ENCODE measurements around the gene MAP4K2. TPM values are rescaled to one million over a fixed set of nuclear protein-coding genes. Genes with fewer than 3 reads are reported as not detected.
A peak's percentile ranks its signal among the peaks of the same experiment; 100 is the strongest.

Gene MAP4K2
- total and polyA plus RNA-seq, 2 of the 13 experiments (the other 11 are each of a cell fraction or from before 2014, with no cell fraction given) = 8.3 to 17.6 TPM

DNA sequence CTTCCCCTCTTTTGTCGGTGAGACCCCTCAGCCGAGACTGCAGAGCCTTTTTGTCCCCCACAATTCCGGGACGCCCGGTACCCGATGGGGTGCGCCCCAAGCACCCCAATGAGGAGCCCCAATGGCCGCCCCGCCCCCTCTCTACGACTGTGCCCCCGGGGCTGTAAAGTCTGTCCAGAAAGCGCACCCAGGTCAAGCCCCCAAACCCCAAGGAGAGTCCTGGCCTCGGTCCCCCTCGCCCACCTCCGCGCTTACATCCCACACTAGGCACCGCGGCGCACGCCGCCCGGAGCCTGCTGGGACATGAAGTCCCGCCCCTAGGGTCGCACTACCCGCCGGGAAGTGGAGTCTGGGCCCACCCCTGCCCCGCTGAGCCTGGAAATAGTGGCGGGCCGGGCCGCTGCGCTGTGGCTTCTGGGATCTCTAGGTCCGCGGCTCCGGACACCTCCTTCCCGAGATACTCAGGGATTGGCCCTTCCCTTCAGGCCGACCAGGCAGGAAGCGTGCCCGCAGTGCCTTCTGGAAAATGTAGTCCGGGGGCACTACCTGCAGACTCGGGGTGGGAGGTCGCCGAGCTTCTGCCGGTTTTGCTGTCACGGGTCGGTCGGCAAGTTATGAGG lies 7.4 kb upstream of the MAP4K2 start, which contains the start of gene MEN1 (continued):
- TF ChIP-seq GABPA (IDR thresholded peaks at IDR 0.05; ENCODE audit: low read depth, low read length) = peak; percentile 71
- TF ChIP-seq GABPA (CRISPR knock-in tag; IDR thresholded peaks at IDR 0.05; ENCODE audit: low read depth) = peak; percentile 92
- 0 out of 2 replicates have a peak, but pooled peaks have one; percentile 58 for TF ChIP-seq KMT2B (CRISPR knock-in tag; IDR thresholded peaks at IDR 0.05)
- peak; percentile 70 for TF ChIP-seq HNRNPK (IDR thresholded peaks at IDR 0.05; ENCODE audit: low read depth, low read length, poor library complexity, severe bottlenecking)
- TF ChIP-seq, protein P1, sequence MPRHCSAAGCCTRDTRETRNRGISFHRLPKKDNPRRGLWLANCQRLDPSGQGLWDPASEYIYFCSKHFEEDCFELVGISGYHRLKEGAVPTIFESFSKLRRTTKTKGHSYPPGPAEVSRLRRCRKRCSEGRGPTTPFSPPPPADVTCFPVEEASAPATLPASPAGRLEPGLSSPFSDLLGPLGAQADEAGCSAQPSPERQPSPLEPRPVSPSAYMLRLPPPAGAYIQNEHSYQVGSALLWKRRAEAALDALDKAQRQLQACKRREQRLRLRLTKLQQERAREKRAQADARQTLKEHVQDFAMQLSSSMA (CRISPR knock-in tag; IDR thresholded peaks at IDR 0.05) = 0 out of 2 replicates have a peak, but pooled peaks have one; percentile 55
- TF ChIP-seq, protein P2, sequence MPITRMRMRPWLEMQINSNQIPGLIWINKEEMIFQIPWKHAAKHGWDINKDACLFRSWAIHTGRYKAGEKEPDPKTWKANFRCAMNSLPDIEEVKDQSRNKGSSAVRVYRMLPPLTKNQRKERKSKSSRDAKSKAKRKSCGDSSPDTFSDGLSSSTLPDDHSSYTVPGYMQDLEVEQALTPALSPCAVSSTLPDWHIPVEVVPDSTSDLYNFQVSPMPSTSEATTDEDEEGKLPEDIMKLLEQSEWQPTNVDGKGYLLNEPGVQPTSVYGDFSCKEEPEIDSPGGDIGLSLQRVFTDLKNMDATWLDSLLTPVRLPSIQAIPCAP (CRISPR knock-in tag; IDR thresholded peaks at IDR 0.05; ENCODE audit: low read depth) = 0 out of 2 replicates have a peak, but pooled peaks have one; percentile 55
- TF ChIP-seq ZNF101 (CRISPR knock-in tag; IDR thresholded peaks at IDR 0.05; ENCODE audit: borderline replicate concordance, low read depth) = no peak
- peak; percentile 86; the same call in 2 of the 3 replicates for TF ChIP-seq MXI1 (IDR thresholded peaks at IDR 0.05; ENCODE audit: borderline replicate concordance, low read depth, low read length)
- TF ChIP-seq ZNF598 (CRISPR knock-in tag; IDR thresholded peaks at IDR 0.05; ENCODE audit: borderline replicate concordance) = peak; percentile 77; the same call in 1 of the 2 replicates
- TF ChIP-seq ZNF563 (CRISPR knock-in tag; IDR thresholded peaks at IDR 0.05) = peak; percentile 74
- peak; percentile 53; the same call in 1 of the 2 replicates for TF ChIP-seq ZNF788 (CRISPR knock-in tag; IDR thresholded peaks at IDR 0.05; ENCODE audit: borderline replicate concordance)
- TF ChIP-seq PHF20 (CRISPR knock-in tag; IDR thresholded peaks at IDR 0.05) = peak; percentile 57
- TF ChIP-seq ZNF746 (CRISPR knock-in tag; IDR thresholded peaks at IDR 0.05) = peak; percentile 75; the same call in 1 of the 2 replicates
- TF ChIP-seq YEATS4 (CRISPR knock-in tag; IDR thresholded peaks at IDR 0.05; ENCODE audit: borderline replicate concordance) = peak; percentile 65; the same call in 1 of the 2 replicates
- TF ChIP-seq, protein P3, sequence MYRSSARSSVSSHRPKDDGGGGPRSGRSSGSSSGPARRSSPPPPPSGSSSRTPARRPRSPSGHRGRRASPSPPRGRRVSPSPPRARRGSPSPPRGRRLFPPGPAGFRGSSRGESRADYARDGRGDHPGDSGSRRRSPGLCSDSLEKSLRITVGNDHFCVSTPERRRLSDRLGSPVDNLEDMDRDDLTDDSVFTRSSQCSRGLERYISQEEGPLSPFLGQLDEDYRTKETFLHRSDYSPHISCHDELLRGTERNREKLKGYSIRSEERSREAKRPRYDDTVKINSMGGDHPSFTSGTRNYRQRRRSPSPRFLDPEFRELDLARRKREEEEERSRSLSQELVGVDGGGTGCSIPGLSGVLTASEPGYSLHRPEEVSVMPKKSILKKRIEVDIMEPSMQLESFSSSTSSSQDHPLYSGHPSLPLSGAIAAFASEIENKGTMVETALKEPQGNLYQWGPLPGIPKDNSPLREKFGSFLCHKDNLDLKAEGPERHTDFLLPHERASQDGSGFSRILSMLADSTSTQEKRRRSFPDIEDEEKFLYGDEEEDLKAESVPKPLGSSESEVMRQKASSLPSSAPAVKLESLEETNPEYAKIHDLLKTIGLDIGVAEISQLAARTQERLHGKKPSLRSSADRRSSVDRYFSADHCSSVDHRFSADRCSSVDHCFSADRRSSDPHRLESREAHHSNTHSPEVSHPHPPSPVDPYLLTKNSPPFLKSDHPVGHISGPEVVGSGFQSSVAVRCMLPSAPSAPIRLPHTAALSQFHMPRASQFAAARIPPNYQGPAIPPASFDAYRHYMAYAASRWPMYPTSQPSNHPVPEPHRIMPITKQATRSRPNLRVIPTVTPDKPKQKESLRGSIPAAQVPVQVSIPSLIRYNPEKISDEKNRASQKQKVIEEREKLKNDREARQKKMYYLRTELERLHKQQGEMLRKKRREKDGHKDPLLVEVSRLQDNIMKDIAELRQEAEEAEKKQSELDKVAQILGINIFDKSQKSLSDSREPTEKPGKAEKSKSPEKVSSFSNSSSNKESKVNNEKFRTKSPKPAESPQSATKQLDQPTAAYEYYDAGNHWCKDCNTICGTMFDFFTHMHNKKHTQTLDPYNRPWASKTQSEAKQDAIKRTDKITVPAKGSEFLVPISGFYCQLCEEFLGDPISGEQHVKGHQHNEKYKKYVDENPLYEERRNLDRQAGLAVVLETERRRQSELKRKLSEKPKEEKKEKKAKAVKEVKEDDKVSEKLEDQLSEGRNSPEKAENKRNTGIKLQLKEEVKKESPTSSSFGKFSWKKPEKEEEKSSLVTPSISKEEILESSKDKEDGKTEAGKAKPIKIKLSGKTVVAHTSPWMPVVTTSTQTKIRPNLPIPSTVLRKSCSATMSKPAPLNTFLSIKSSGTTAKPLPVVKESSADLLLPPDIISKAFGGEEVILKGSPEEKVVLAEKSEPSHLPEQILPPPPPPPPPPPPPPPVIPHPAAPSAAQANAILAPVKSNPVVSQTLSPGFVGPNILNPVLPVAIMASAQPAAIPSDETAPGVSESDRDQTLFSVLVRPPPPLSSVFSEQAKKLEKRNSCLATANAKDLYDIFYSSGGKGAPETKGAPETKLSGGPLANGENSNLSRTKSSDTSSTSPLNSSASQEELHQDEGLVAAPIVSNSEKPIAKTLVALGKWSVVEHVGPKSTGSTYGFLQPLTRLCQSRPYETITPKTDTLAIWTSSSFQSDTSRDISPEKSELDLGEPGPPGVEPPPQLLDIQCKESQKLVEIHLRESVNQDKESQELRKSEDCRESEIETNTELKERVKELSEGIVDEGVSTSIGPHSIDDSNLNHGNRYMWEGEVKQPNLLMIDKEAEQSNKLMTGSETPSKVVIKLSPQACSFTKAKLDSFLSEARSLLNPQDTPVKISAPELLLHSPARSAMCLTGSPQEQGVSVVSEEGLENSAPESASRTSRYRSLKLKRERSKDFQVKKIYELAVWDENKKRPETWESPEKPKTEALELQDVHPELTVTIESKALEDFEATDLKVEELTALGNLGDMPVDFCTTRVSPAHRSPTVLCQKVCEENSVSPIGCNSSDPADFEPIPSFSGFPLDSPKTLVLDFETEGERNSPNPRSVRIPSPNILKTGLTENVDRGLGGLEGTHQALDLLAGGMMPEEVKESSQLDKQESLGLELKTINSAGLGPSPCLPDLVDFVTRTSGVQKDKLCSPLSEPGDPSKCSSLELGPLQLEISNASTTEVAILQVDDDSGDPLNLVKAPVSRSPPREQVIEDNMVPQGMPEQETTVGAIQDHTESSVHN (CRISPR knock-in tag; IDR thresholded peaks at IDR 0.05) = no peak
- peak; percentile 90; the same call in 1 of the 2 replicates for TF ChIP-seq TBP (CRISPR knock-in tag; IDR thresholded peaks at IDR 0.05)
- TF ChIP-seq ZNF772 (CRISPR knock-in tag; IDR thresholded peaks at IDR 0.05) = 0 out of 2 replicates have a peak, but pooled peaks have one; percentile 51
- no peak for TF ChIP-seq ZNF333 (CRISPR knock-in tag; IDR thresholded peaks at IDR 0.05; ENCODE audit: borderline replicate concordance)
- TF ChIP-seq ATM (IDR thresholded peaks at IDR 0.05; ENCODE audit: borderline replicate concordance) = no peak
- 0 out of 2 replicates have a peak, but pooled peaks have one; percentile 39 for TF ChIP-seq KDM5A (IDR thresholded peaks at IDR 0.05; ENCODE audit: borderline replicate concordance, low read length)
